Tibial artery (tissue), 4 donors: ENCODE results near the gene SLIT3.

ENCODE experiments used
- DNase-seq, 2 donors: peaks; one replicate each; pipeline ENCODE4 v3.0.0-alpha.2; 2019
- H3K27ac ChIP-seq, 2 donors: fragments of 200-600 bp; sonication (generic) in 1 of 2; 1 replicate in 1 of 2; 2 replicates in 1 of 2; pipeline ENCODE4 v1.5.1; 2018 to 2019; ENCODE audit warnings: mild to moderate bottlenecking in 1 of 2
- H3K27me3 ChIP-seq, 2 donors: fragments of 200-600 bp; sonication (generic) in 1 of 2; one replicate each; pipeline versions ENCODE4 v1.5.1 to v1.6.0; 2016 to 2019
- H3K36me3 ChIP-seq, 3 donors: fragments of 200-600 bp; sonication (generic) in 2 of 3; one replicate each; pipeline ENCODE4 v1.5.1; 2016 to 2019; ENCODE audit warnings: mild to moderate bottlenecking in 2 of 3
- H3K4me1 ChIP-seq, 4 donors: fragments of 200-600 bp; sonication (generic) in 2 of 4; 1 replicate in 3 of 4; 2 replicates in 1 of 4; pipeline ENCODE4 v1.5.1; 2016 to 2019
- H3K4me3 ChIP-seq, 2 donors: fragments of 200-600 bp; sonication (generic) in 1 of 2; 1 replicate in 1 of 2; 2 replicates in 1 of 2; pipeline ENCODE4 v1.5.1; 2018 to 2019; ENCODE audit warnings: mild to moderate bottlenecking in 2 of 2
- H3K9me3 ChIP-seq, 3 donors: fragments of 200-600 bp; sonication (generic) in 1 of 3; one replicate each; pipeline ENCODE4 v1.5.1; 2016 to 2019
- intact Hi-C: fragments of 100-400 bp; cut with DNase I; formaldehyde crosslinking; loops from one replicate; pipeline ENCODE4 v1.15.0; 2023; ENCODE audit warnings: low total_unique reads
- TF ChIP-seq, protein P1 (sequence below), 2 experiments: fragments of 200-600 bp in 1 of 2; fragments of 450-650 bp in 1 of 2; IDR thresholded peaks; one replicate each; pipeline ENCODE4 v1.5.1; 2017 to 2019; ENCODE audit warnings: antibody characterized with exemption in 2 of 2, mild to moderate bottlenecking in 1 of 2, moderate library complexity in 1 of 2

SLIT3 gene

DNA sequence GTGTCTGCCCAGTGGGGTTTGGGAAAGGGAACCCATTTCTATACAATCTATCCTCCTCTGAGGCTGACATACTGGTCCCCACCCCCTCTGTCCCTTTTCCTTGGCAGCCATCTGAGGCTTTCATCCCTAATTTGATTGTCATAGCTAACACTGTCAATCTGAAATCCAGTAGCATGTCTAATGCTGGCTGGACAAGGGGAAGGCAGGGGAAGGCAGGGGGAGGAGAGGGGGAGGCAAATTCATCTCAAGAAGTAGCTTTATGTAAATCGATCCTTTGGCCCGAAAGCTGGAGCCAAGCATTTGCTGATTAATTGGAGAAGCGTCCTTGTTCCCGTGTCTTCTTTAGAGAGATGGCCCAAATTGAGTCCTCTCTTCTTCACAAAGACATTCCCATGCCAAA, 407.7 kb downstream of the SLIT3 start:
- H3K27me3 ChIP-seq: no peaks in the 10 kb centered on the region
- no peak overlapping the region for H3K4me3 ChIP-seq
- H3K9me3 ChIP-seq: no peaks in the 10 kb centered on the region
- TF ChIP-seq, protein P1, sequence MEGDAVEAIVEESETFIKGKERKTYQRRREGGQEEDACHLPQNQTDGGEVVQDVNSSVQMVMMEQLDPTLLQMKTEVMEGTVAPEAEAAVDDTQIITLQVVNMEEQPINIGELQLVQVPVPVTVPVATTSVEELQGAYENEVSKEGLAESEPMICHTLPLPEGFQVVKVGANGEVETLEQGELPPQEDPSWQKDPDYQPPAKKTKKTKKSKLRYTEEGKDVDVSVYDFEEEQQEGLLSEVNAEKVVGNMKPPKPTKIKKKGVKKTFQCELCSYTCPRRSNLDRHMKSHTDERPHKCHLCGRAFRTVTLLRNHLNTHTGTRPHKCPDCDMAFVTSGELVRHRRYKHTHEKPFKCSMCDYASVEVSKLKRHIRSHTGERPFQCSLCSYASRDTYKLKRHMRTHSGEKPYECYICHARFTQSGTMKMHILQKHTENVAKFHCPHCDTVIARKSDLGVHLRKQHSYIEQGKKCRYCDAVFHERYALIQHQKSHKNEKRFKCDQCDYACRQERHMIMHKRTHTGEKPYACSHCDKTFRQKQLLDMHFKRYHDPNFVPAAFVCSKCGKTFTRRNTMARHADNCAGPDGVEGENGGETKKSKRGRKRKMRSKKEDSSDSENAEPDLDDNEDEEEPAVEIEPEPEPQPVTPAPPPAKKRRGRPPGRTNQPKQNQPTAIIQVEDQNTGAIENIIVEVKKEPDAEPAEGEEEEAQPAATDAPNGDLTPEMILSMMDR (IDR thresholded peaks at IDR 0.05): no peak
- H3K27ac ChIP-seq: no peak overlapping the region
- DNase-seq: no peak
- H3K4me1 ChIP-seq: peaks cover 0 to 6% (median 0%) of the 10 kb centered on the region in 4 donors
- no peaks in the 10 kb centered on the region for H3K36me3 ChIP-seq
- intact Hi-C loops: no loop called here

DNA sequence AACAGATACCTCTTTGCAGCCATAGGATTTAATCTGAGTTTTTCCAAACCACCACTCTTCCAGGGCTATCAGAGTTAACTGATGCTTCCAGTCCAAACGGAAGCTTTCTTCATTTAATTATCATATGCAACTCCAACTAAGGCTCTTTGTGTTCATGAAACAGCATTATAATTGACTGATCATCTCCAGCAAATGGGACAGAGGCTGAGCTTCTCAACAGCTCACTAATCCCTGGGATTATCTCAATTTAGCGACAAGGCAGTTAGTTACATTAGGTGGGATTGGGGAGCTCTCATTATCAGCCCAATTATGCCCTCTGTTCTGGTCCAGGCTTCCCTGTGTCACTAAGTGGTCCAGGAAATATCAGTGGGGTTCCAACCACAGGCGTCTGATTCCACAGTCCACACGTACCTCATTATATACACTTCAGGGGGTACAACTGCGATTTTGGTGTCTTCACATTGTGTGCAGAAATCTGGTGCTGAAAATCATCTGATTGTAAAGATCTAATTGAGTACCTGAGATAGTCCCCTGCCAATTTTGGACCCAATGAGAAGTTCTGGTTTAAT, 408.2 kb downstream of the SLIT3 start:
- Histone ChIP-seq H3K4me1 (peaks cover 0 to 6% (median 0%) of the 10 kb centered on the region in 4 donors), H3K9me3 (no peaks in the 10 kb centered on the region), H3K27ac (no peak overlapping the region), H3K36me3 (no peaks in the 10 kb centered on the region), H3K27me3 (no peaks in the 10 kb centered on the region), H3K4me3 (no peak overlapping the region)
- no peak for DNase-seq
- TF ChIP-seq, protein P1 (IDR thresholded peaks at IDR 0.05): no peak
- intact Hi-C loops: no loop called here

DNA sequence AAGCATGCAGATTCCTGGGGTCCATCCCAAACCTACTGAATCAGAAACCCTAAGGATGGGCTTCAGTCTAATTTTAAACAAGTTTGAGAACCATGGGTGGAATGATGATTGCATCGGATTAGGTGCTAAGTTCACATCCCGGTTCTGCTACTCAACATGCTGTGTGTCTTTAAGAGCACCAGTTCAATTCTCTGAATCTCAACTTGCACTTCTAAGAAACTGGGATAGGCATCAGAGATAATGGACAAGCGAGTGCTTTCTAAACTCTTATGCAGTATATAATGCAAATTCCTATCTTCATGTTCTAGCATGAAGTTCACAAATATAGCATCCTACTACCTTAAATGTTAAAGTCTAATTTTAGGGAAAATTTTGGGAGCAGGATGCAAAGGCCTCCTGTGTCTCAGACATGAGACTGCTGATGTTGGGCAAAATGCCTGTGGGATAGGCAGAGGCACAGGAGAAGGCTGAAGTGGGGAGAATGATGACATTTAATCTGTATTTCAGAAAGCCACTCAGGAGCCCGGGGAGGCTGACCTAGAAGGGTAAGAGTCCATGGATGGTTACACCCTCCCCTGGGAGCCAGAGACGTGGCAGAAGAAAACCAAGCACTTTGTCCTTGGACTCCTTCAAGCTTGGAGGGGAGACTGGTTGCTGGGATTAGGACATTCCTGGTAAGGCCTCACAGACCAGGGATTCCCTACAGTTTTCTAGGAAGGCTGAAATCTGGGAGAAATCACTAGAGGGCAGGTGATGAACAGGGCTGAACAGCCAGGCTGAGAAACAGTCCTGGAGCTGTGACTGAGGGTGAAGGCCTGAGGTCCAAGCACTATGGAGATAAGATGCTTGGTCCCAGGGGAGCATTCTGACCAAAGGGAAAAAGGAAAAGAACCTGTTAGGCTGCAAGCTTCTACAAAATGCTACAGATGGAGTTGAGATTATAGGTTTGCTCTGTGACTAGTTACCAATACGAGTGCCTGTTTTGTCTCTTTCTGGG, 409.8 kb downstream of the SLIT3 start:
- Histone ChIP-seq H3K4me1 (peaks cover 0 to 6% (median 0%) of the 10 kb centered on the region in 4 donors), H3K36me3 (no peaks in the 10 kb centered on the region), H3K27ac (no peak overlapping the region), H3K27me3 (no peaks in the 10 kb centered on the region), H3K4me3 (no peak overlapping the region), H3K9me3 (no peaks in the 10 kb centered on the region)
- TF ChIP-seq, protein P1 (IDR thresholded peaks at IDR 0.05): no peak
- no peak for DNase-seq
- intact Hi-C loops: no loop called here

DNA sequence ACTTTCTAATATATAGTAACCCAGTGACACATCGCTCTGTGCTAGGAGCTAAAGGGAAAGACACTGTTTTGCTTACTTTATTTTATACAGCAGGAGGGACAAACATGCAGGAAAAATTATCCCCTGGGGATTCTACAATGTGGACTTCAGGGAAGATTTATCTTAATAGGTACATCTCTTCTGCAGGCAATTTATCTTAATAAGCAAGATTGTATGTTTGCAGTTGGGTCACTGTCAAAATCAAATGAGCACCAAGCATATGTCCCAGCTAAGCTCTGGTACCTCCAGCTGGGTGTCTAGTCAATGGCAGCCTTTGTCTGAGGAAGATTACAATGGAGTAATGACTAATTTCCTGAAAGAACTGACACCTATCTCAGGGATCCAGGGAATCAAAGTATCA, 411.9 kb downstream of the SLIT3 start:
- TF ChIP-seq, protein P1 (IDR thresholded peaks at IDR 0.05): no peak
- H3K4me1 ChIP-seq: peaks cover 0 to 6% (median 0%) of the 10 kb centered on the region in 4 donors
- intact Hi-C loops: no loop called here
- H3K27me3 ChIP-seq: no peaks in the 10 kb centered on the region
- H3K36me3 ChIP-seq: no peaks in the 10 kb centered on the region
- no peaks in the 10 kb centered on the region for H3K9me3 ChIP-seq
- DNase-seq: no peak
- no peak overlapping the region for H3K4me3 ChIP-seq
- H3K27ac ChIP-seq: no peak overlapping the region

DNA sequence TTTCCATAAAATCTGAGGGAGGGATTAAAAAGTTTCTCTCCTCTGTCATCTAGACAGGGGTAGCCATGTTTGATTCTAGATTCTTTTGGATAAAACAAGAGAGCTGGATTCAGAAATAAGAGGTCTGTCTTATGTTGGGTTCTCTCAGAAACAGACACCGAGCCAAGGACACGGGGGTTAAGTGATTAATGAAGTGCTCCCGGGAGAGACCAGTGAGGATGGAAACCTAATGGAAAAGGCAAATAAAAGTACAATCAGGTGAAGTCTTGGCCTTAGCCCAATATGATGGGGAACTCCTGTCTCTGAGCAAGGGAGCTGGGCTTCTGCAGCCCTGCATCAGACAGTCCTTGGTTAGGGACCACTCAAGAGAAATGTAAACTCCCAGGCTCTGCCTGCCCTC, 413.0 kb downstream of the SLIT3 start:
- Histone ChIP-seq H3K9me3 (no peaks in the 10 kb centered on the region), H3K36me3 (no peaks in the 10 kb centered on the region), H3K4me3 (no peak overlapping the region), H3K27me3 (no peaks in the 10 kb centered on the region), H3K27ac (no peak overlapping the region), H3K4me1 (peaks cover 0 to 6% (median 0%) of the 10 kb centered on the region in 4 donors)
- no peak for DNase-seq
- TF ChIP-seq, protein P1 (IDR thresholded peaks at IDR 0.05): no peak
- intact Hi-C loops: no loop called here
